HT1080 (cell line): ENCODE results near the gene LILRA1. TPM values are rescaled to one million over a fixed set of nuclear protein-coding genes. Genes with fewer than 3 reads are reported as not detected.
"Not testable (repeated sequence)": the region's sequence is repeated elsewhere in the genome, so short reads cannot be mapped to it uniquely, and the experiment has no call there.

Source experiments
- DNase-seq: peaks from one replicate; pipeline ENCODE4 v3.0.0-alpha.2; 2015; ENCODE audit warnings: low read depth
- total RNA-seq: library from RNA; depleted of rRNA; stranded (reverse); fragments of >200 nt; shearing (Covaris generic); gene quantifications from 2 replicates; pipeline ENCODE4 v1.2.3, GENCODE V29; 2014

The LILRA1 gene
- total RNA-seq, 1 experiment from 2014 or later, result not detected

DNA sequence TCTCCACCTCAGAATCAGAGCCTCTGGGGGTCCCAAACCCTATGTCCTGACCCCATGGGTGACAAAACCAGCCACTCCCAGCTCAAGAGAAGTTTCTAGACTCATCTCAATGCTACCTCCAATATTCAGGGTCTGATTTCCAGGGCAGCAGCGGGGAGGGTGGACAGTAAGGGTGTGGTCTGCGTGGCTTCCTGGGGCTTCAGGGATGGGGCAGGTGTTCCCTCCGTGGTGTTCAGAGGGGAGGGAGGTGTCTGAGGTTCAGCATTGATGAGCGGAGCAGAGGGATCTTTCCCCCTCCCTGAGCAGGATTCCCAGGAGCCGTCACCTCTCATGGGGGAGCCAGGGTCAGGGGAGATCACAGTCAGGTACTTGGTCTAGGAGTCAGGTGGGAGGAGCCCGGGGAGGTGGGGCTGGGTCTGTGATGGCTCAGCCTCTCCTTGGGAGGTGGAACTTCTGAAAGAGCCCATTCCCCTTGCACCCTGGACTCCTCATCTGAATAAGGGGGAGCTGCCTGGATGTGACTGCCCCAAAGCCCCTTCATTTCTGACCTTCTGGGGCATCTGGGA is 16.9 kb upstream of the LILRA1 start:
- DNase-seq, result no peak

DNA sequence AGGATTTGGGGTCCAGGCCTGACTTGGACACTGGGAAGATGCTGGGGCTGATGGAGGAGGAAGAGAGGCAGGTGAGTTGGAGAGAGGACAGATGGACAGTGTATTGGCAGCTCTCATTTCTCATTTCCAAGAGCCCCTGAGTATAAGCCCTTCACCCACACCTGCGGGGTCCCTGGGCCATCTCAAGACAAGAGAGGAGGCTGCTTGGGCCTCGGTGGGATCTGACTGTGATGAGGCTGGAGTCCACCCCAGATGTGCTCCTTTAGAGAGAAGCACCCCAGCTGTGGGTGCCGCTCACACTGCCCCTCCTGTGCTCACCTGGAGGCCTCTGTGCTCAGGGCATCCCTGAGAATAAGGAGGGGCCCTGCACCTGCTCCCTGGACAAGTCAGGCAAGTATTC is 16.1 kb upstream of the LILRA1 start:
- DNase-seq, result no peak

DNA sequence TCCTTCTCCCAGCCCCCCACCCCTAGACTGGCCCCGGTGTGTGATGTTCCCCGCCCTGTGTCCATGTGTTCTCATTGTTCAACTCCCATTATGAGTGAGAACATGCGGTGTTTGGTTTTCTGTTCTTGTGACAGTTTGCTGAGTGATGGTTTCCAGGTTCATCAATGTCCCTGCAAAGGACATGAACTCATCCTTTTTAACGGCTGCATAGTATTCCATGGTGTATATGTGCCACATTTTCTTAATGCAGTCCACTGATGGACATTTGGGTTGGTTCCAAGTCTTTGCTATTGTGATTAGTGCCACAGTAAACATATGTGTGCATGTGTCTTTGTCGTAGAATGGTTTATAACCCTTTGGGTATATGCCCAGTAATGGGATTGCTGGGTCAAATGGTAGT is 15.2 kb upstream of the LILRA1 start:
- not testable (repeated sequence) for DNase-seq

DNA sequence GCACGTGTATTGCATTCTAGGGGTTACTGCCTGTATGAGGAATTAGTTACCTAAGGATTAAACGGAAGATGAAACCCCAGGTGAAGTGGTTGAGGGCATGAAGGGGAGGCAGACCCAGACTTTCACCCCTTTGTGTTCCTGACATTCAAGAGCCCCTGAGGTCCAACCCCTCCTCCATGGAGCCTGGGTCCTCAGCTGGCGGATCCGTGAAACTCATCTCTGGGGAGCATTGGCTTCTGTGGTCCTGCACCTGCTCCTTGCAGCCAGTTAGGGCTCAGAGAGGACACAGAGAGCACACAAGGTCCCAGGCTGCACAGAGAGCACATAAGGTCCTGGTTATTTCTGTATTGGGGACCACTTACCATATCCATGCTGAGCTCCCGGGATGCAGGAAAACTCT is 7.0 kb upstream of the LILRA1 start:
- DNase-seq, result no peak

DNA sequence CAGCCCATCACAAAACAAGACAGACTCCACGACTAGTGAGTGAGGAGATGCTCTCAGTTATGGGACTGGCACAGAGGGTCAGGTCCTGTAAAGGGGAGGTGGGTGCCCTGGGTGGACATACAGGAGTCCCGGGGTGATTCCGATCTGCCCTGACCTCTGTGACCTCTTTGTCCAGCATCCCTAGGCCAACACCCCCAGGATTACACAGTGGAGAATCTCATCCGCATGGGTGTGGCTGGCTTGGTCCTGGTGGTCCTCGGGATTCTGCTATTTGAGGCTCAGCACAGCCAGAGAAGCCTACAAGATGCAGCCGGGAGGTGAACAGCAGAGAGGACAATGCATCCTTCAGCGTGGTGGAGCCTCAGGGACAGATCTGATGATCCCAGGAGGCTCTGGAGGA is 6.4 kb upstream of the LILRA1 start:
- no peak for DNase-seq

DNA sequence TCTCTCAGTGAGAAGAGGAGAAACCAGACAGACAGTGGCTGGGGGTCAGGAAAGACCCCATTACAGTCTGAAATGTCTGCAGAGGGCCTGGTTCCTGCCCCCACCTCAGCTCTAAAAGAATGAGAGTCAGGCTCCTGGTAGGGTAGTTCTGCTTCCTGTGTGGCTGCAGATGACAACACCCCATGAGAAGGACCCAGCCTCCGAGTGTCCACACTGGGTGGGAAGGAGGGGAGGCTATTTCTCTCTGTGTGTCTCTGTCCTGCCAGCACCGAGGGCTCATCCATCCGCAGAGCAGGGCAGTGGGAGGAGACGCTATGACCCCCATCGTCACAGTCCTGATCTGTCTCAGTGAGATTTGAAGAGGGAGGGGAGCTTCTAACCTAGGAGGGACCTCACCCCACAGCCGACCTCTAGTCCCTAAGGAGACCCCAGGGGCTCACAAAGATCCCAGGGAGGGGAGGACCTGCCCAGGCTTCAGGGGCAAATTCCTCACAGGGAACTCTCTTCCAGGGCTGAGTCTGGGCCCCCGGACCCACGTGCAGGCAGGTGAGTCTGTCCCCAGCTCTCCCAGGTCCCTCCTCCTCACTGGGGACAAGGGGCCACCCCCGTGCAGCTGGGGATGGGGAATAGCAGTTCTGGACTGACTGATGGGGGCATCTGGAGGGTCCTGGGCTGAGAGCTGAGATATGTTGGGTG is 647 bp downstream of the LILRA1 start:
- not testable (repeated sequence) for DNase-seq

DNA sequence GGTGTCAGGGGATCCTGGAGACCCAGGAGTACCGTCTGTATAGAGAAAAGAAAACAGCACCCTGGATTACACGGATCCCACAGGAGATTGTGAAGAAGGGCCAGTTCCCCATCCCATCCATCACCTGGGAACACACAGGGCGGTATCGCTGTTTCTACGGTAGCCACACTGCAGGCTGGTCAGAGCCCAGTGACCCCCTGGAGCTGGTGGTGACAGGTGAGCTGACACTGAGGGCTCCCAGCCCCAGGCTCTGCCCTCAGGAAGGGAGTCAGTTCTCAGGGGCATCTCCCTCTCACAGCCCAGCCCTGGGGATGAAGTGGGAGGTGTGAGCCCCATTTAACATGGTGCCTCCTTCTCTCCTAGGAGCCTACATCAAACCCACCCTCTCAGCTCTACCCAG is 1.3 kb downstream of the LILRA1 start:
- no peak for DNase-seq

DNA sequence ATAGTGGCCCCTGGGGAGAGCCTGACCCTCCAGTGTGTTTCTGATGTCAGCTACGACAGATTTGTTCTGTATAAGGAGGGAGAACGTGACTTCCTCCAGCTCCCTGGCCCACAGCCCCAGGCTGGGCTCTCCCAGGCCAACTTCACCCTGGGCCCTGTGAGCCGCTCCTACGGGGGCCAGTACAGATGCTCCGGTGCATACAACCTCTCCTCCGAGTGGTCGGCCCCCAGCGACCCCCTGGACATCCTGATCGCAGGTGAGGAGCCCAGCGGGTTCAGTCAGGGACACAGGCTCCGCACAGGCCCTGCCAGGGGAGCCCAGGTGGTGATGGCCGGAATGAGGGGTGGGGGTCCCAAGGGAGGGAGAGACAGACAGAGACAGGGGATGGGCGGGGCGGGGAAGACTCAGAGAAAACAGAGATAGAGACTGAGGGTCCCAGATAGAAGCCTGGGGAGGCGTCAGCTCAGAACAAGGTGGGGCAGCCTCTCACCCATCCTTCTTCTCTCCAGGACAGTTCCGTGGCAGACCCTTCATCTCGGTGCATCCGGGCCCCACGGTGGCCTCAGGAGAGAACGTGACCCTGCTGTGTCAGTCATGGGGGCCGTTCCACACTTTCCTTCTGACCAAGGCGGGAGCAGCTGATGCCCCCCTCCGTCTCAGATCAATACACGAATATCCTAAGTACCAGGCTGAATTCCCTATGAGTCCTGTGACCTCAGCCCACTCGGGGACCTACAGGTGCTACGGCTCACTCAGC is 2.4 kb downstream of the LILRA1 start:
- DNase-seq, result not testable (repeated sequence)

DNA sequence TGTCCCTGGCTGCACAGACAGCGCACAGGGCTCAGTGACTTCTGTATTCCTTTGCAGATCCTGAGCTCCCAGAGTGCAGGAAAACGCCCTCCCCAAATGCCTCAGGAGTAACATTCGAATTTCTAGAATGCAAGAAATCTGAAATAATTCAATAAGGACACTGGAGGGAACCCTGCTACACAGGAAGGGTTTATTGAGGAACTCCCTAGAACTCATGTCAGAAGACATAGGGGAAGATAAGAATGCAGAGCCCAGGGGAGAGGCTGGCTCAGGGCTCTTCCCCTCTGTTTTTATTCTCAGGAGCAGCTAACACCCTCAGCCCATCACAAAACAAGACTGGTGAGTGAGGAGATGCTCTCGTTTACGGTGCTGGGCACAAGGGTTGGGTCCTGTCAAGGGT is 6.8 kb downstream of the LILRA1 start:
- DNase-seq, result no peak

DNA sequence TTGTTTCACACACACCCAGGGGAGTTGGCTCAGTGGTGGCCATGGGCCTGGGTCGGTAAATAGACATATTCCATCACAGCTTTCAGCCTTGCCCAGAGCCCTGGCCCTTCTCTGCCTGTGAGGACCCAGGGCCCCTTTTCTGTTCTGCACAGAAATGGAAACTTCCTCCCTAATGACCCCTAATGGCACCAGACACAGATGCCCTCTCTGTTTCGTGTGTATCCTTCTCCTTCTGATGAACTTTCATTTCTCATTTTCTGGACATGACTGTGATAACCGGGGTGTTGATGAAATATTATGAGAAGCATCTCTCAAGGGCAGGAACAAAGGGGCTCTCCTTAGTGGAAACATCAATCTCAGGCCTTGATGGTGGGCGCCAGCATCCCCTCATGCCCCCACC is 12.8 kb downstream of the LILRA1 start:
- DNase-seq, result no peak

DNA sequence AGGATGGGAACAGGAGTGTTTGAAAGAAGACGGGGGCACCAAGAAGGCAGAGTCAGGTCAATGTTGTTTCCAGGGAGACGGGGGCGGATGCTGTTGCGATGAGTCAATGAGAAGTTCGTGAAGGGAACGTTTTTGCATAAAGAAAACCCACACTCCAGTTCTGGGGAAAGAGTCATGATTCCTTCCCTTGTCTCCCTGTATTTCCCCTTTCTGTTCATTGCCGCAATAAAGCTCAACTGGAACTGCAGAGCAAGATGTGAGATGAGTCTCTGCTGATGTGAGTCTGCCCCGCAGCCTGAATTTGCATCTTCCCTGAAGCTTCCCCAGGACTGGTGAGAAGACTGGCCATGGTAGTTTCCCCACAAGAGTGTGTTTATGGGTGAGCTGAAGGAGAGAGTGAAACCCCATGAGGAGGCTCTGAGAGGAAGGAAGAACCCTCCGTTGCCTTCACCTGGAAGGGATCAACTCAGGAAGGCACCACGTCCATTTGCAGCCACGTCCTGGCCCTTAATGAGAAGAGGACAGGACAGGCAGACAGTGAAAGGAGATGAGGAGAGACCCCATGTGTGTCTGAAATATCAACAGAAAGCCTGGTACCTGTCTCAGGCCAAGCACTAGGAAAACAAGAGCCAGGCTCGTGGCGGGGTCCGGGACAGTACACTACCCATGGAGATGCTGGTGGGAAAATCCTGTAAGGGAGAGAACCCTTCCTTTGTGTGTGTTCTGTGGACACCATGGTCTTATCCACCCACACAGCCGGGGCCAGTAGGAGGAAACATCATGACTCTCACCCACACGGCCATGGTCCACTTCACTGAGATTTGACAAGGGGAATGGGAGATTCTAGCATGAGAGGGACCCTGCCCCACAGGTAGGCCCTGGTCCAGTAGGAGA is 13.7 kb downstream of the LILRA1 start:
- DNase-seq, result no peak

DNA sequence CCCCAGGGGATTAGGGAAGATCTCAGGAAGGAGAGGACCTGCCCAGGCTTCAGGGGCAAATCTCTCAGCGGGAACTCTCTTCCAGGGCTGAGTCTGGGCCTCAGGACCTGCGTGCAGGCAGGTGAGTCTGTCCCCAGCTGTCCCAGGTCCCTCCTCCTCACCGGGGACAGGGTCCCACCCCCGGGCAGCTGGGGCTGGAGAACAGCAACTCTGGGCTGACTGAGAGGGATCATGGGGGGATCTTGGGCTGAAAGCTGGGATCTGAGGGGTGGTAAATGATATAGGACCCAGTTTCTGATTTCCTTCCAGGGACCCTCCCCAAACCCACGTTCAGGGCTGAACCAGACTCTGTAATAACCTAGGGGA is 14.3 kb downstream of the LILRA1 start:
- no peak for DNase-seq

DNA sequence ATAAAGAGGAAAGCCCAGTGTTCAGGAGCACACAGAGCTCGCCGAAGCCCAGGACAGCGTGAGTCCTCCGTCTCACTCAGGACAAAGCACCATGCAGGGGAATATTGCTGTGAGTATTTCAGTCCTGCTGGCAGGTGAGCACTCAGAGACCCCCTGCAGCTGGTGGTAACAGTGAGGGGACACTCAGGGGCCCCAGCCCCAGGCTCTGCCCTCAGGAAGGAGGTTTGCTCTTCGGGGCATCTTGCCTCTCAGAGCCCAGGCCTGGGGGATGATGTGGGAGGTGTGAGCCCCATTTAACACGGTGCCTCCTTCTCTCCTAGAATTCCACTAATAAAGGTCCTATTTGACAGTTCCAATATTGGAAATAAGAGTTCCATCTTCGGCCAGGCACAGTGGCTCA is 14.8 kb downstream of the LILRA1 start:
- no peak for DNase-seq

DNA sequence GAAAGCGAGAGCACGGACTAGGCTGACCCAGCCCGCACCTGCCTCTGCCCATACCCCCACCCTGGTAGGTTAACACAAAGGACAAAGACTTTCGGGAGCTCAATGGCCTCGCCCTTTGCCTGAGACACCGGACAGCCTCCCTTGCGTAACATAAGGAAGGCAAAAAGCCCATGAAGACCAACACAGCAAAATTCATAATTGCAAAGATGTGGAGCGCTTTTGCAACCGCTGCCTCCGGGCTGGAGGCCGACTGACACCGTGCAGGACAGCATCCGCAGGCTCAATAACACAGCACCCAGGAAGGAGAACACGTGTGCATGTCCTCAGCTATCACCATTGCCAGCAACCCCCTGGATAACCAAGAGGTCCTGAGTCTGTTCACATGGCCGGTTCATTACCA is 15.4 kb downstream of the LILRA1 start:
- DNase-seq, result no peak

DNA sequence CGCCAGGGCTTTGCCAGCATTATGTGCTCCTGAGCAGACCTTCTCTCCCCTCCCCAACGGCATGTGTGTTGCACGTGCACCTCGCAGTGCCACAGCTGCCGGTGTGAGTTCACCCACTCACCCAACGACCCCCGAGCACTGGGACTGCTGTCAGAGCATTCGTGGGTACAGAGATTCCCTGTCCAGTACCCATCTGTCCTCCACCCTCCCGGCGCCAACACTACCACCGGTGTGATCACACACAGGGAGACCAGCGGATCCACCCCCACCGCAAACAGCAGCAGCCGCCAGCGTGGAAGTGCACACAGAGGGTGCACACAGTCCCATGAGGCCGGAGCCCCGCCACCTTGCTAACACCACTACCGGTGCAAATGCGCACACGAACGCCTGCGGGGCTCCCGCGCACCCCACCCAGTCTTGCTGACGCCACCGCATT is 15.9 kb downstream of the LILRA1 start:
- no peak for DNase-seq

DNA sequence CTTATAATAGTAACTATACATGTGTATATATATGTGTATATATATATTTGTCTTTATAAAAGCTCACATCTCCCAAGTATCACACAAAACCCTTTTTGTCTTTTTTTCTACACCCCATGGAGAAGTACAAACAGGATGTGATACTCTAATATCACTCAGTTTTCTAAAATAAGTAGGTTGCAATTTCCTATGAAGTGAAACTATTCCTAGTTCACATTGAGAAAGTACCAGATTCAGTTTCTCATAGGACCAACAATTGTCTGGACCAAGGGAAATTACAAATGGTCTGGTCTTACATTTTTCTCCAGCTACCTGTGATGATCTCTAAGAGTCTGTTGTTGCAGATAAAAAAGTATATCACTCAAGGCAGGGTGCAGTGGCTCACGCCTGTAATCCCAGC is 19.0 kb downstream of the LILRA1 start:
- no peak for DNase-seq

DNA sequence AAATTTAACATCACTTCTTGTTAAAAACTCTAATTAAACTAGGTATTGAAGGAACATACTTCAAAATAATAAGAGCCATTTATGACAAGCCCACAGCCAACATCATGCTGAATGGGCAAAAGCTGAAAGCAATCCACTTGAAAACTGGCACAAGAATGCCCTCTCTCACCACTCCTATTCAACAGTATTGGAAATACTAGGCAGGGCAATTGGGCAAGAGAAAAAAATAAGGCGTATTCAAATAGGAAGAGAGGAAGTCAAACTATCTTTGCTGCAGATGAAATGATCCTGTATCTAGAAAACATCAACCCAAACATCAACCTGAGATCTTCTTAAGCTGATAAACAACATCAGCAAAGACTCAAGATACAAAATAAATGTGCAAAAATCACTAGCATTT is 21.3 kb downstream of the LILRA1 start:
- DNase-seq, result no peak

DNA sequence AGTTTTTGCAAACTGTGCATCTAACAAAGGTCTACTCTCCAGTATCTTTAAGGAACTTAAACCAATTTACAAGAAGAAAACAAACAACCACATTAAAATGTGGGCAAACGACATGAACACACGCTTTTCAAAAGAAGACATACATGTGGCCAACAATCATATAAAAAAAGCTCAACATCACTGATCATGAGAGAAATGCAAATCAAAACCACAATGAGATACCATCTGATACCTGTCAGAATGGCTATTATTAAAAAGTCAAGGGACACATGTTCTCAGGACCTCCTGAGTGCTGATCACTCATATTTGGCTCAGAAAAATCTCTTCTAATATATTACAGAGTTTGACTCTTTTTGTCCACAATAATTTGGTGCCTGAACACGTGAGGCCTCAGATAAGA is 22.6 kb downstream of the LILRA1 start:
- DNase-seq, result no peak

DNA sequence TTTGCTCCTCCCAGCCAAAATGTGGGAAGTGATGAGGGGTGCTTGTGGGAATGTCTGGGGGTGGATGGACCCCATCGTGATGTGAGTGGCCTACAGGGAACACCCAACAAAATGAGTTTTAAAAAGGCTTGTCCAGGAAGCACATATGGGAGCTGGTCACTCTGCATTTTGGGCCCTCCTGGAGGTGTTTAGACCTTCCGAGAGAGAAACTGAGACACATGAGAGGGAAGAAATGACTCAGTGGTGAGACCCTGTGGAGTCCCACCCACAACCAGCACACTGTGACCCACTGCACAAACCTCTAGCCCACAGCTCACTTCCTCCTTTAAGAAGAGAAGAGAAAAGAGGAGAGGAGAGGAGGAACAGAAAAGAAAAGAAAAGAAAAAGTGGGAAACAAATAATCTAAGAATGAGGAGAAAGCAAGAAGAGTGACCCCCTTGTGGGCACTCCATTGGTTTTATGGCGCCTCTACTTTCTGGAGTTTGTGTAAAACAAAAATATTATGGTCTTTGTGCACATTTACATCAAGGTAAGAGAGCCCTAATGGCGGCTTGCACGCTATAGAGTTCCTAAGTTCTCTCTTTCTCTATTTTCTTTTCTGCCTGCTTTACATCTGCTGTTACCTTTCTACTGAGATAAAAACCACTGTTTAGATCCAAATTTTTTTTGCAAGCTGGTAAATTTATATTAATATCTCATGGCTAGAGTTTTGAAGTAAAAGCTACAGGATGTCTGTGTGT is 23.6 kb downstream of the LILRA1 start:
- DNase-seq, result no peak

DNA sequence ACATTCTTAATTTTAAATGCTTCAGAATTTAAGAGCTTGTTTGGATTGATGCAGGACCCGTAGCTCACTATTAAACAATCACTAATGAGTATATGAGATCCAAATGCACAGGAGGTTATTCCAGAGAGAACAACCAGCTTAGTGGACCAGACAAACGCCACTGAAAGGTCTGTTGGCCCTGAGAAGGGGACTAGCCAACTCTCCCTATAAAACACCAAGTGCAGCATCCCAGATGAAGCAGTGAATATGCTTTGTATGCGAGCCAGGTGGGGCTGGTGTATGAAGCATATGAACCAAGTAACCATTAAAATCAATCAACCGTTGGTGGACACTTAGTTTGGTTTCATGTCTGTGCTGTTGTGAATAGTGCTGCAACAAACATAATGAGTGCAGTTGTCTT is 27.0 kb downstream of the LILRA1 start:
- no peak for DNase-seq

DNA sequence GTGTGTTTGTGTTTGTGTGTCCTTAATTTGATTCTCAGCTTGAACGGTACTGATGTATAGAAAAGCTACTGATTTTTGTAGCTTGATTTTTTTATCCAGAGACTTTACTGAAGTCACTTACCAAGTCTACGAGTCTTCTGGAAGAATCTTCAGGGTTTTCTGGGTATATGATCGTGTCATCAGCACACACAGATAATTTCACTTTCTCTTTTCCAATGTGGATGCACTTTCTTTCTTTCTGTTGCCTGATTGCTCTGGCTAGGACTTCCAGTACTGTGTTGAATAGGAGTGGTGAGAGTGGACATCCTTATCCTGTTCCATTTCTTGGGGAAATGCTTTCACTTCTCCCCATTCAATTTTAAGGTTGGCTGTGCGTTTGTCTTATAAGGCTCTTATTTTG is 29.0 kb downstream of the LILRA1 start:
- DNase-seq, result no peak
